ENCODE data around the gene WASF2. TPM values are rescaled to one million over a fixed set of nuclear protein-coding genes. Genes with fewer than 3 reads are reported as not detected.

WASF2 gene
- total RNA-seq, 1 experiment from 2014 or later, result 65.9 TPM

DNA sequence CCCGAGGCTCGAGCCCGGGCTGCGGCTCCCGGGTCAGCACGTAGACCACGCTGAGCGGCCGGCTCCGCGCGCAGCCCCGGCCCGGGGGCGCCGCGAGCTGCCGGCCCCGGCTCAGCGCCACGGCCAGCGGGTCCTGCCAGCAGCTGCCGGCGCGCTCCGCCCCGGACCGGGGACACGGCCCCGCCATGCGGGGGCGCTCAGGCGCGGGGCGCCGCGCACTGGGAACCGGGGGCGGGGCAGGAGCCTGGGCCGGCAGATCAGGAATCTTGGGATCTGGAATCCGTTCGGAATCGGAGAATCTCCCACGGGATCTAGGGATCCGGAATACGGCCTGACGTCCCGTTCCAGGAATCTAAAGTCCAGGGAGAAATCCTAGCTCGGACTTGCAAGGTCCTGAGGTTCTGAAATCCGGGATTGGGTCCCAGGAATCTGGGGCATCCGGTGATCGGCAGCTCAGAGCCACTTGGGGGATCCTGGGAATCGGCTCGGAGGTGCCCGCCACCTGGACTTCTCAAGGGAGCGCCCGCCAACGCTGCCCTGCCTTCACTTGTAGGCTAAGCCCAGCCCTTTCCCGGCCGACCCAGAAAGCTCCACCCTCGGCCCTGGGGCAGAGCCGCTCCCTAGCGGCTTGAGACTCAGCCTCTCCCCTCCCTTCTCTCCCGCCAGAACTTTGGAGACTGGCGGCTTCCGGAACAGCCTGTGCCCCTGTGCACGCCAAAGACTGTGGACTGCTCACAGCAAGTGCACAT is 123.4 kb downstream of the WASF2 start, which contains the start of gene MAP3K6:
Gene MAP3K6, minus strand, starts transcription at position 551 of the 749 bp plus-strand sequence. Its CDS starts 364 bp downstream, at position 187.
- Histone ChIP-seq H2AK5ac (ENCODE audit: insufficient read length, low read length) (no peak within 1 kb of the TSS), H3K4me2 (ENCODE audit: insufficient read depth, insufficient read length, low read length) (peak within 1 kb of the TSS; percentile 79), H2BK15ac (ENCODE audit: low read depth, low read length) (no peak within 1 kb of the TSS), H2BK12ac (ENCODE audit: insufficient read length, low read depth, low read length) (no peak within 1 kb of the TSS), H3K4me1 (ENCODE audit: insufficient read depth, low read length) (no peaks in the 10 kb centered on the region; the same call in 1 of the 2 replicates), H4K5ac (ENCODE audit: insufficient read length, low read depth, low read length) (no peak within 1 kb of the TSS), H3K23me2 (ENCODE audit: insufficient read length, low read depth, low read length, poor library complexity, severe bottlenecking) (peaks cover 9% of the 10 kb centered on the region), H4K8ac (replicated peaks; ENCODE audit: insufficient read length, low read depth, low read length) (no peak within 1 kb of the TSS), H2BK120ac (ENCODE audit: low read depth, low read length, poor library complexity, severe bottlenecking) (no peak within 1 kb of the TSS), H4K20me1 (ENCODE audit: control insufficient read depth, insufficient read depth, insufficient read length) (peaks cover 2% of the 10 kb centered on the region), H3K27ac (ENCODE audit: insufficient read length, low read depth, low read length) (no peak within 1 kb of the TSS), H3K18ac (ENCODE audit: insufficient read length, low read depth, low read length) (peak within 1 kb of the TSS; percentile 23), H4K91ac (ENCODE audit: insufficient read length, low read depth, low read length) (no peak within 1 kb of the TSS), H3T11ph (ENCODE audit: low read length) (no peak within 1 kb of the TSS), H3K56ac (ENCODE audit: insufficient read length, low read depth, low read length) (no peak within 1 kb of the TSS), H3K27me3 (ENCODE audit: insufficient read depth, low read length) (peaks cover 3% of the 10 kb centered on the region; the same call in 1 of the 2 replicates), H2BK5ac (ENCODE audit: insufficient read length, low read length) (no peak within 1 kb of the TSS), H3K9me3 (ENCODE audit: control insufficient read depth, low read depth, low read length) (no peaks in the 10 kb centered on the region), H3K23ac (ENCODE audit: insufficient read length, low read depth, low read length) (no peak within 1 kb of the TSS), H3K14ac (ENCODE audit: insufficient read depth, low read length) (no peak within 1 kb of the TSS; the same call in 1 of the 2 replicates), H2BK20ac (ENCODE audit: low read depth, low read length, poor library complexity, severe bottlenecking) (no peak within 1 kb of the TSS), H3K4ac (ENCODE audit: low read depth, low read length) (no peak within 1 kb of the TSS), H3K79me2 (ENCODE audit: insufficient read depth, low read length) (no peaks in the 10 kb centered on the region), H3K79me1 (ENCODE audit: insufficient read depth, low read depth, low read length, poor library complexity, severe bottlenecking) (no peaks in the 10 kb centered on the region), H3K9ac (ENCODE audit: extremely low read depth, insufficient read length, low read length) (peak within 1 kb of the TSS; percentile 63), H2AFZ (ENCODE audit: low read length) (no peak within 1 kb of the TSS)
- Mint-ChIP-seq H3K4me1 (peaks cover 16 to 28% of the 10 kb centered on the region in 2 experiments), H3K9me3 (no peaks in the 10 kb centered on the region), H3K4me3 (peak within 1 kb of the TSS; percentile 78 to 93), H3K36me3 (ENCODE audit: insufficient read depth in 1 of 3, low read depth in 3 of 3) (no peaks in the 10 kb centered on the region; a peak in 1 of 7 replicates), H3K27me3 (ENCODE audit: low read depth) (peaks cover 28% of the 10 kb centered on the region), H3K27ac (peak within 1 kb of the TSS; percentile 85 to 91 (median 87); a peak in 4 of 7 replicates)
- DNase-seq, result peak; percentile 82
- TF ChIP-seq, protein P1, sequence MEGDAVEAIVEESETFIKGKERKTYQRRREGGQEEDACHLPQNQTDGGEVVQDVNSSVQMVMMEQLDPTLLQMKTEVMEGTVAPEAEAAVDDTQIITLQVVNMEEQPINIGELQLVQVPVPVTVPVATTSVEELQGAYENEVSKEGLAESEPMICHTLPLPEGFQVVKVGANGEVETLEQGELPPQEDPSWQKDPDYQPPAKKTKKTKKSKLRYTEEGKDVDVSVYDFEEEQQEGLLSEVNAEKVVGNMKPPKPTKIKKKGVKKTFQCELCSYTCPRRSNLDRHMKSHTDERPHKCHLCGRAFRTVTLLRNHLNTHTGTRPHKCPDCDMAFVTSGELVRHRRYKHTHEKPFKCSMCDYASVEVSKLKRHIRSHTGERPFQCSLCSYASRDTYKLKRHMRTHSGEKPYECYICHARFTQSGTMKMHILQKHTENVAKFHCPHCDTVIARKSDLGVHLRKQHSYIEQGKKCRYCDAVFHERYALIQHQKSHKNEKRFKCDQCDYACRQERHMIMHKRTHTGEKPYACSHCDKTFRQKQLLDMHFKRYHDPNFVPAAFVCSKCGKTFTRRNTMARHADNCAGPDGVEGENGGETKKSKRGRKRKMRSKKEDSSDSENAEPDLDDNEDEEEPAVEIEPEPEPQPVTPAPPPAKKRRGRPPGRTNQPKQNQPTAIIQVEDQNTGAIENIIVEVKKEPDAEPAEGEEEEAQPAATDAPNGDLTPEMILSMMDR (conservative IDR thresholded peaks at IDR 0.05), result peak; percentile 43; the same call in 2 of the 3 replicates
- no CpG with 5 or more reads among the region's 67 CpGs for WGBS (ENCODE audit: extremely low coverage, insufficient read length, low lambda C conversion rate)
